H9 (cell line): ENCODE data around the gene NTMT1. TPM values are rescaled to one million over a fixed set of nuclear protein-coding genes. Genes with fewer than 3 reads are reported as not detected.

ENCODE experiments used
- DNase-seq: peaks from one replicate; pipeline ENCODE4 v3.0.0-alpha.2; 2017
- H2AFZ ChIP-seq: one replicate; pipeline ENCODE4 v1.6.1; 2013; ENCODE audit warnings: mild to moderate bottlenecking, low read length, control low read depth, moderate library complexity
- H2AK5ac ChIP-seq: 2 replicates; pipeline ENCODE4 v1.6.1; 2013; ENCODE audit warnings: low read length, control low read depth, mixed read lengths; ENCODE audit not compliant: insufficient read length
- H2BK120ac ChIP-seq: one replicate; pipeline ENCODE4 v1.6.1; 2013; ENCODE audit warnings: low read depth, mild to moderate bottlenecking, low read length, control low read depth, inconsistent platforms; ENCODE audit not compliant: poor library complexity, severe bottlenecking
- H2BK12ac ChIP-seq: 2 replicates; pipeline ENCODE4 v1.6.1; 2013; ENCODE audit warnings: low read length, control low read depth, mixed read lengths, low read depth; ENCODE audit not compliant: insufficient read length
- H2BK15ac ChIP-seq: 2 replicates; pipeline ENCODE4 v1.6.1; 2013; ENCODE audit warnings: low read depth, low read length, control low read depth
- H2BK20ac ChIP-seq: one replicate; pipeline ENCODE4 v1.6.1; 2013; ENCODE audit warnings: low read depth, mild to moderate bottlenecking, low read length, control low read depth, inconsistent platforms; ENCODE audit not compliant: poor library complexity, severe bottlenecking
- H2BK5ac ChIP-seq: 2 replicates; pipeline ENCODE4 v1.6.1; 2013; ENCODE audit warnings: low read length, control low read depth, mixed read lengths; ENCODE audit not compliant: insufficient read length
- H3K14ac ChIP-seq: 2 replicates; pipeline ENCODE4 v1.6.1; 2013; ENCODE audit warnings: low read length, control low read depth; ENCODE audit not compliant: insufficient read depth
- H3K18ac ChIP-seq: 2 replicates; pipeline ENCODE4 v1.6.1; 2013; ENCODE audit warnings: low read depth, mild to moderate bottlenecking, mixed read lengths, low read length, control low read depth; ENCODE audit not compliant: insufficient read length
- H3K23ac ChIP-seq: 2 replicates; pipeline ENCODE4 v1.6.1; 2013; ENCODE audit warnings: low read length, control low read depth, mixed read lengths, low read depth; ENCODE audit not compliant: insufficient read length
- H3K23me2 ChIP-seq: 2 replicates; pipeline ENCODE4 v1.6.1; 2013; ENCODE audit warnings: low read depth, mild to moderate bottlenecking, mixed read lengths, low read length, control low read depth; ENCODE audit not compliant: insufficient read length, poor library complexity, severe bottlenecking
- H3K27ac ChIP-seq: 2 replicates; pipeline ENCODE4 v1.5.1; 2013; ENCODE audit warnings: low read length, control low read depth, mixed read lengths, low read depth; ENCODE audit not compliant: insufficient read length
- H3K27me3 ChIP-seq: 2 replicates; pipeline ENCODE4 v1.6.1; 2013; ENCODE audit warnings: low read length, control low read depth, inconsistent platforms; ENCODE audit not compliant: insufficient read depth
- H3K4ac ChIP-seq: 2 replicates; pipeline ENCODE4 v1.6.1; 2013; ENCODE audit warnings: low read depth, mild to moderate bottlenecking, control low read depth, inconsistent platforms, low read length, moderate library complexity
- H3K4me1 ChIP-seq: 2 replicates; pipeline ENCODE4 v1.6.1; 2013; ENCODE audit warnings: low read length, control low read depth, inconsistent platforms; ENCODE audit not compliant: insufficient read depth
- H3K4me2 ChIP-seq: 2 replicates; pipeline ENCODE4 v1.6.1; 2013; ENCODE audit warnings: low read length, control low read depth, mixed read lengths; ENCODE audit not compliant: insufficient read length, insufficient read depth
- H3K56ac ChIP-seq: 2 replicates; pipeline ENCODE4 v1.6.1; 2013; ENCODE audit warnings: low read depth, mild to moderate bottlenecking, mixed read lengths, low read length, control low read depth; ENCODE audit not compliant: insufficient read length
- H3K79me1 ChIP-seq: 2 replicates; pipeline ENCODE4 v1.6.1; 2013; ENCODE audit warnings: low read depth, mild to moderate bottlenecking, moderate library complexity, low read length, control low read depth, inconsistent platforms; ENCODE audit not compliant: insufficient read depth, poor library complexity, severe bottlenecking
- H3K79me2 ChIP-seq: 2 replicates; pipeline ENCODE4 v1.6.1; 2013; ENCODE audit warnings: low read length, control low read depth, inconsistent platforms; ENCODE audit not compliant: insufficient read depth
- H3K9ac ChIP-seq: 2 replicates; pipeline ENCODE4 v1.6.1; 2013; ENCODE audit warnings: low read length, control low read depth, mixed read lengths; ENCODE audit not compliant: insufficient read length; ENCODE audit errors: extremely low read depth
- H3K9me3 ChIP-seq: one replicate; pipeline ENCODE4 v1.6.1; 2013; ENCODE audit warnings: low read depth, low read length, inconsistent platforms; ENCODE audit not compliant: control insufficient read depth
- H3T11ph ChIP-seq: one replicate; pipeline ENCODE4 v1.6.1; 2013; ENCODE audit warnings: mild to moderate bottlenecking, low read length, control low read depth, inconsistent platforms
- H4K20me1 ChIP-seq: one replicate; pipeline ENCODE4 v1.6.1; 2013; ENCODE audit not compliant: control insufficient read depth, insufficient read length, insufficient read depth
- H4K5ac ChIP-seq: 2 replicates; pipeline ENCODE4 v1.6.1; 2013; ENCODE audit warnings: low read depth, mild to moderate bottlenecking, mixed read lengths, low read length, control low read depth; ENCODE audit not compliant: insufficient read length
- H4K8ac ChIP-seq: replicated peaks from 2 replicates; pipeline ENCODE4 v1.6.1; 2013; ENCODE audit warnings: low read length, control low read depth, mixed read lengths, low read depth; ENCODE audit not compliant: insufficient read length
- H4K91ac ChIP-seq: 2 replicates; pipeline ENCODE4 v1.6.1; 2013; ENCODE audit warnings: low read depth, mild to moderate bottlenecking, moderate library complexity, mixed read lengths, low read length, control low read depth; ENCODE audit not compliant: insufficient read length
- H3K27ac Mint-ChIP-seq, 3 experiments: 2 replicates in 2 of 3; 3 replicates in 1 of 3; pipeline ENCODE4 v1.8.0; 2020 to 2021; ENCODE audit warnings: mixed read lengths in 3 of 3, mild to moderate bottlenecking in 1 of 3, moderate library complexity in 1 of 3
- H3K27me3 Mint-ChIP-seq: 2 replicates; pipeline ENCODE4 v1.8.0; 2021; ENCODE audit warnings: low read depth, mild to moderate bottlenecking, moderate library complexity, mixed read lengths
- H3K36me3 Mint-ChIP-seq, 3 experiments: 2 replicates in 2 of 3; 3 replicates in 1 of 3; pipeline ENCODE4 v1.8.0; 2020 to 2021; ENCODE audit warnings: low read depth in 3 of 3, mixed read lengths in 3 of 3; ENCODE audit not compliant: insufficient read depth in 1 of 3
- H3K4me1 Mint-ChIP-seq, 2 experiments: 2 replicates each; pipeline ENCODE4 v1.8.0; 2020; ENCODE audit warnings: mixed read lengths in 2 of 2
- H3K4me3 Mint-ChIP-seq, 2 experiments: 2 replicates in 1 of 2; 3 replicates in 1 of 2; pipeline ENCODE4 v1.8.0; 2020 to 2021; ENCODE audit warnings: mild to moderate bottlenecking in 2 of 2, mixed read lengths in 2 of 2, moderate library complexity in 1 of 2
- H3K9me3 Mint-ChIP-seq, 2 experiments: 2 replicates in 1 of 2; 3 replicates in 1 of 2; pipeline ENCODE4 v1.8.0; 2020; ENCODE audit warnings: mild to moderate bottlenecking in 2 of 2, mixed read lengths in 2 of 2, moderate library complexity in 1 of 2
- CTCF ChIP-seq: fragments of 200-600 bp; sonication (generic); conservative IDR thresholded peaks from 3 replicates; pipeline ENCODE4 v1.8.0; 2021; ENCODE audit warnings: antibody characterized with exemption, mild to moderate bottlenecking
- WGBS: extraction: QIAGEN DNeasy Blood & Tissue Kit; methylation state at CpG from one replicate; pipeline ENCODE4 v1.1.7; 2013; ENCODE audit warnings: missing lambda C conversion rate, low lambda C conversion rate, mixed read lengths; ENCODE audit not compliant: insufficient read length; ENCODE audit errors: extremely low coverage; 5-methylcytosine and 5-hydroxymethylcytosine counted together
- total RNA-seq: library from RNA; stranded (reverse); gene quantifications from 2 replicates; pipeline ENCODE4 v1.2.1, GENCODE V29; 2021

NTMT1 gene
- total RNA-seq, 1 experiment from 2014 or later: 57.9 TPM

DNA sequence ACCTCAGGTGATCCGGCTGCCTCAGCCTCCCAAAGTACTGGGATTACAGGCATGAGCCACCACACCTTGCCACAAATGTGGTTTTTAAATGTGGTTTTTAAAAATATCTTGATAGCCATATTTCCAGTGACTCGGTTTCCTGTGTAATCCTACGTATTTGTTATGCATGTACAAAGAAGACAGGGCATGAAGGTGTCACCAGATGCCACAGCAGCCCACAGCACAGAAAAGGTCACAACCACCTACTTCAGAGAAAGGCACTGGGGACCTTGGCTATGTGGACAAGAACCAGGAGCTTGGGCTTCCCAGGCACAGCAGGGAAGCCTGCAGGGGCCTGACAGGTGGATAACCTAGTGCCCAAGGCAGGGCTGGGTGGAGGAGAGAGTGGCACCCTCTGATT is 43.1 kb upstream of the NTMT1 start:
- H3K4me1 Mint-ChIP-seq: peaks cover 23 to 31% of the 10 kb centered on the region in 2 experiments
- H3K27me3 Mint-ChIP-seq: peaks cover 21% of the 10 kb centered on the region
- no peak overlapping the region for H2AK5ac ChIP-seq
- H3K36me3 Mint-ChIP-seq: no peaks in the 10 kb centered on the region
- no peak overlapping the region for H3K4me3 Mint-ChIP-seq
- no peak for DNase-seq
- H3K14ac ChIP-seq: no peak overlapping the region
- no peak overlapping the region for H4K91ac ChIP-seq
- H3K4me1 ChIP-seq: no peaks in the 10 kb centered on the region
- H3K56ac ChIP-seq: no peak overlapping the region
- H3K9me3 ChIP-seq: no peaks in the 10 kb centered on the region
- no peaks in the 10 kb centered on the region for H3K23me2 ChIP-seq
- no peak overlapping the region for H2BK20ac ChIP-seq
- no peak overlapping the region for H2BK15ac ChIP-seq
- H4K20me1 ChIP-seq: no peaks in the 10 kb centered on the region
- TF ChIP-seq CTCF: no peak
- no CpG with 5 or more reads among the region's 3 CpGs for WGBS
- no peaks in the 10 kb centered on the region for H3K79me2 ChIP-seq
- H3K18ac ChIP-seq: no peak overlapping the region
- no peak overlapping the region for H3K4me2 ChIP-seq
- no peak overlapping the region for H3T11ph ChIP-seq
- H4K5ac ChIP-seq: no peak overlapping the region
- no peak overlapping the region for H2BK5ac ChIP-seq
- H2BK12ac ChIP-seq: no peak overlapping the region
- H3K4ac ChIP-seq: no peak overlapping the region
- no peak overlapping the region for H4K8ac ChIP-seq
- no peak overlapping the region for H2BK120ac ChIP-seq
- H2AFZ ChIP-seq: no peak overlapping the region
- H3K27ac ChIP-seq: no peak overlapping the region
- H3K23ac ChIP-seq: no peak overlapping the region
- no peaks in the 10 kb centered on the region for H3K9me3 Mint-ChIP-seq
- H3K79me1 ChIP-seq: no peaks in the 10 kb centered on the region
- no peak overlapping the region for H3K9ac ChIP-seq
- H3K27me3 ChIP-seq: no peaks in the 10 kb centered on the region
- H3K27ac Mint-ChIP-seq: no peak overlapping the region
